K562 (cell line): ENCODE data around the gene S1PR1. TPM values are rescaled to one million over a fixed set of nuclear protein-coding genes. Genes with fewer than 3 reads are reported as not detected.

Experiments used
- CBFA2T2 ChIP-seq: fragments of 450-650 bp; conservative IDR thresholded peaks from 2 replicates; pipeline ENCODE4 v1.6.1; 2017; ENCODE audit warnings: mild to moderate bottlenecking
- CBFA2T3 ChIP-seq: fragments of 450-650 bp; IDR thresholded peaks from 2 replicates; pipeline ENCODE4 v1.6.1; 2017
- FOSL1 ChIP-seq: fragments of 200-800 bp; sonication (Bioruptor generic); conservative IDR thresholded peaks from 2 replicates; pipeline ENCODE4 v1.6.1; 2016; ENCODE audit warnings: missing genetic modification characterization, missing compliant biosample characterization
- FOXM1 ChIP-seq, 2 experiments: fragments of 450-650 bp in 1 of 2; sonication (generic) in 1 of 2; formaldehyde crosslinking in 1 of 2; IDR thresholded peaks; 2 replicates each; pipeline versions ENCODE4 v1.6.1 to v1.9.0; 2017 to 2022; ENCODE audit warnings: low read depth in 2 of 2, mild to moderate bottlenecking in 2 of 2, missing genetic modification reagents in 1 of 2, moderate library complexity in 1 of 2
- GATA2 ChIP-seq: sonication (generic); formaldehyde crosslinking; IDR thresholded peaks from 2 replicates; pipeline ENCODE4 v1.4.0; 2020; ENCODE audit warnings: mild to moderate bottlenecking, missing genetic modification reagents
- GTF2F1 ChIP-seq: IDR thresholded peaks from 2 replicates; pipeline ENCODE4 v1.6.1; 2011; ENCODE audit warnings: low read depth, low read length, improper control_type of control experiment
- HDAC2 ChIP-seq: fragments of 450-650 bp; IDR thresholded peaks from 2 replicates; pipeline ENCODE4 v1.6.1; 2016; ENCODE audit warnings: mild to moderate bottlenecking
- LEF1 ChIP-seq: fragments of 450-650 bp; IDR thresholded peaks from 2 replicates; pipeline ENCODE4 v1.6.1; 2016; ENCODE audit warnings: mild to moderate bottlenecking
- MAZ ChIP-seq, 2 experiments: fragments of 450-650 bp in 1 of 2; sonication (generic) in 1 of 2; formaldehyde crosslinking; IDR thresholded peaks in 1 of 2; conservative IDR thresholded peaks in 1 of 2; 2 replicates each; pipeline versions ENCODE4 v1.4.0 to v1.5.0; 2020; ENCODE audit warnings: mild to moderate bottlenecking in 1 of 2, missing genetic modification reagents in 1 of 2
- MYNN ChIP-seq, 2 experiments: sonication (generic); formaldehyde crosslinking in 1 of 2; IDR thresholded peaks; 2 replicates each; pipeline versions ENCODE4 v1.5.0 to v1.6.1; 2016 to 2020; ENCODE audit warnings: antibody characterized with exemption in 1 of 2, missing genetic modification reagents in 1 of 2
- NFYB ChIP-seq: IDR thresholded peaks from 2 replicates; pipeline ENCODE4 v1.6.1; 2011; ENCODE audit warnings: mild to moderate bottlenecking, moderate library complexity; ENCODE audit not compliant: insufficient read length; ENCODE audit errors: extremely low read depth
- NR3C1 ChIP-seq: sonication (generic); formaldehyde crosslinking; IDR thresholded peaks from 2 replicates; pipeline ENCODE4 v1.8.1; 2022; ENCODE audit warnings: missing genetic modification reagents
- PHB ChIP-seq: fragments of 250-450 bp; sonication (Bioruptor Pico); IDR thresholded peaks from 2 replicates; pipeline ENCODE4 v1.5.0; 2021
- RCOR1 ChIP-seq, 2 experiments: IDR thresholded peaks; 2 replicates each; pipeline ENCODE4 v1.6.1; 2012; ENCODE audit warnings: low read depth in 2 of 2, low read length in 2 of 2, borderline replicate concordance in 1 of 2, improper control_type of control experiment in 1 of 2
- SMAD4 ChIP-seq: fragments of 250-450 bp; sonication (Bioruptor Pico); conservative IDR thresholded peaks from 2 replicates; pipeline ENCODE4 v1.8.0; 2021; ENCODE audit warnings: inconsistent platforms, mild to moderate bottlenecking, moderate library complexity
- SMARCE1 ChIP-seq: fragments of 450-650 bp; IDR thresholded peaks from 2 replicates; pipeline ENCODE4 v1.7.1; 2016; ENCODE audit warnings: mild to moderate bottlenecking
- ZBED1 ChIP-seq: IDR thresholded peaks from 2 replicates; pipeline ENCODE4 v1.6.1; 2014
- ZBTB17 ChIP-seq: fragments of 450-650 bp; formaldehyde crosslinking; IDR thresholded peaks from 2 replicates; pipeline ENCODE4 v1.4.0; 2020; ENCODE audit warnings: mild to moderate bottlenecking
- ZNF124 ChIP-seq: sonication (generic); formaldehyde crosslinking; IDR thresholded peaks from 2 replicates; pipeline ENCODE4 v1.8.1; 2022; ENCODE audit warnings: missing genetic modification reagents
- ZNF217 ChIP-seq: sonication (generic); formaldehyde crosslinking; IDR thresholded peaks from 2 replicates; pipeline ENCODE4 v1.8.0; 2022; ENCODE audit warnings: mild to moderate bottlenecking, missing genetic modification reagents
- ZNF347 ChIP-seq: fragments of 450-650 bp; formaldehyde crosslinking; IDR thresholded peaks from 2 replicates; pipeline ENCODE4 v1.4.0; 2020; ENCODE audit warnings: low read depth, mild to moderate bottlenecking, moderate library complexity
- polyA plus RNA-seq, 8 experiments: library from polyadenylated mRNA; depleted of rRNA in 4 of 8; stranded (reverse) in 5 of 8; unstranded in 3 of 8; fragments of >200 nt; fragmentation: Nextera tagmentation in 2 of 8; fragmentation: Illumina TruSeq in 1 of 8; extraction: Ambion mirVana in 2 of 8; extraction: Trizol in 1 of 8; gene quantifications; 2 replicates each; pipeline versions ENCODE4 v1.2.1 to v1.2.3, GENCODE V29; 2011 to 2014; ENCODE audit warnings: inconsistent platforms in 1 of 8, missing spikeins in 1 of 8
- total RNA-seq, 7 experiments: library from RNA; depleted of rRNA in 6 of 7; stranded (reverse); fragments of >200 nt in 6 of 7; fragmentation: Illumina TruSeq in 2 of 7; extraction: Trizol in 2 of 7; gene quantifications; 2 replicates each; pipeline versions ENCODE4 v1.2.1 to v1.2.3, GENCODE V29; 2011 to 2021; ENCODE audit warnings: low replicate concordance in 1 of 7
- TF ChIP-seq, protein P1 (sequence below): fragments of 200-800 bp; sonication (Bioruptor generic); IDR thresholded peaks from 2 replicates; pipeline ENCODE4 v1.6.1; 2017; ENCODE audit warnings: missing genetic modification characterization, missing compliant biosample characterization
- TF ChIP-seq, protein P2 (sequence below), 2 experiments: fragments of 200-800 bp in 1 of 2; sonication (Bioruptor generic) in 1 of 2; sonication (generic) in 1 of 2; formaldehyde crosslinking in 1 of 2; IDR thresholded peaks in 1 of 2; conservative IDR thresholded peaks in 1 of 2; 2 replicates each; pipeline versions ENCODE4 v1.5.0 to v1.6.1; 2016 to 2020; ENCODE audit warnings: missing compliant biosample characterization in 1 of 2, missing genetic modification characterization in 1 of 2, missing genetic modification reagents in 1 of 2
- TF ChIP-seq, protein P3 (sequence below): fragments of 250-450 bp; sonication (Bioruptor Pico); IDR thresholded peaks from 2 replicates; pipeline ENCODE4 v1.4.0; 2020; ENCODE audit warnings: mild to moderate bottlenecking
- TF ChIP-seq, protein P4 (sequence below): sonication (generic); IDR thresholded peaks from 2 replicates; pipeline ENCODE4 v1.6.1; 2016

Gene S1PR1
- total and polyA plus RNA-seq, 9 of the 15 experiments (the other 6 are each of a cell fraction or from before 2014, with no cell fraction given) = 0.22 to 1.2 (median 0.43) TPM

DNA sequence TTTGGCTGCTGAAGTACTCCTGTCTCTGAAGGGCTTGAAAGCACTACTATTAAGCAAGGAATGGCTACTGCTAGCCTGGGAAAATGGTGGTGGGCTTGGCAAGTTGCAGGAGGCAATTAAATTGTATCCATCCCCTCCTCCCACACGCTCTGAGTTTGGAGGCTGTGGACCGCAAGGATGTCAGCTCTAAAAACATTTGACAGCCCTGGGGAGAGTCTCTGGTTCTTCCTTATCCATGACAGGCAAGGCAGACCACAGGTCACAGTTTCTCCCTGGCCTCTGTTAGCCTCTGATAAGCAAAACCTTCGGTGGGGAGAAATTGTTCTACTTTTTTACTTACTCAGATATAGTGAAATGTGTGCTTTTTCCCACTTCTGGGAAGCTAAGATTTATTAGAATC lies 46.6 kb downstream of the S1PR1 start (continued):
- TF ChIP-seq NR3C1 (CRISPR knock-in tag) (no peak), ZBTB17 (CRISPR knock-in tag) (0 out of 2 replicates have a peak, but pooled peaks have one; percentile 37), CBFA2T2 (peak; percentile 90), CBFA2T3 (peak; percentile 95), FOSL1 (tag) (peak; percentile 49; the same call in 1 of the 2 replicates), ZNF347 (CRISPR knock-in tag) (no peak), ZNF124 (CRISPR knock-in tag) (no peak), NFYB (no peak), GTF2F1 (no peak), ZNF217 (CRISPR knock-in tag) (no peak), HDAC2 (0 out of 2 replicates have a peak, but pooled peaks have one; percentile 44), MAZ (CRISPR knock-in tag; conservative IDR thresholded peaks at IDR 0.05 in 1 of 2, IDR thresholded peaks at IDR 0.05 in 1 of 2) (peak in 1 of 2 experiments; percentile 63; a peak in 2 of 4 replicates), MYNN (IDR thresholded peaks at IDR 0.05) (peak; percentile 50; the same call in 1 of the 2 replicates), MYNN (CRISPR knock-in tag; IDR thresholded peaks at IDR 0.05) (no peak), GATA2 (CRISPR knock-in tag) (peak; percentile 84), PHB (CRISPR knock-in tag) (no peak), SMAD4 (CRISPR knock-in tag) (peak; percentile 84), FOXM1 (IDR thresholded peaks at IDR 0.05; ENCODE audit: low read depth) (peak; percentile 80), FOXM1 (CRISPR knock-in tag; IDR thresholded peaks at IDR 0.05; ENCODE audit: low read depth) (no peak), ZBED1 (peak; percentile 61; the same call in 1 of the 2 replicates), SMARCE1 (peak; percentile 79), LEF1 (peak; percentile 47; the same call in 1 of the 2 replicates), RCOR1 (IDR thresholded peaks at IDR 0.05; ENCODE audit: borderline replicate concordance in 1 of 2, low read depth in 2 of 2, low read length in 2 of 2) (peak; percentile 53 to 94; a peak in 3 of 4 replicates)
- TF ChIP-seq, protein P1, sequence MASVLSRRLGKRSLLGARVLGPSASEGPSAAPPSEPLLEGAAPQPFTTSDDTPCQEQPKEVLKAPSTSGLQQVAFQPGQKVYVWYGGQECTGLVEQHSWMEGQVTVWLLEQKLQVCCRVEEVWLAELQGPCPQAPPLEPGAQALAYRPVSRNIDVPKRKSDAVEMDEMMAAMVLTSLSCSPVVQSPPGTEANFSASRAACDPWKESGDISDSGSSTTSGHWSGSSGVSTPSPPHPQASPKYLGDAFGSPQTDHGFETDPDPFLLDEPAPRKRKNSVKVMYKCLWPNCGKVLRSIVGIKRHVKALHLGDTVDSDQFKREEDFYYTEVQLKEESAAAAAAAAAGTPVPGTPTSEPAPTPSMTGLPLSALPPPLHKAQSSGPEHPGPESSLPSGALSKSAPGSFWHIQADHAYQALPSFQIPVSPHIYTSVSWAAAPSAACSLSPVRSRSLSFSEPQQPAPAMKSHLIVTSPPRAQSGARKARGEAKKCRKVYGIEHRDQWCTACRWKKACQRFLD (CRISPR knock-in tag) = peak; percentile 87; the same call in 1 of the 2 replicates
- TF ChIP-seq, protein P2, sequence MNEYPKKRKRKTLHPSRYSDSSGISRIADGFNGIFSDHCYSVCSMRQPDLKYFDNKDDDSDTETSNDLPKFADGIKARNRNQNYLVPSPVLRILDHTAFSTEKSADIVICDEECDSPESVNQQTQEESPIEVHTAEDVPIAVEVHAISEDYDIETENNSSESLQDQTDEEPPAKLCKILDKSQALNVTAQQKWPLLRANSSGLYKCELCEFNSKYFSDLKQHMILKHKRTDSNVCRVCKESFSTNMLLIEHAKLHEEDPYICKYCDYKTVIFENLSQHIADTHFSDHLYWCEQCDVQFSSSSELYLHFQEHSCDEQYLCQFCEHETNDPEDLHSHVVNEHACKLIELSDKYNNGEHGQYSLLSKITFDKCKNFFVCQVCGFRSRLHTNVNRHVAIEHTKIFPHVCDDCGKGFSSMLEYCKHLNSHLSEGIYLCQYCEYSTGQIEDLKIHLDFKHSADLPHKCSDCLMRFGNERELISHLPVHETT (CRISPR knock-in tag; conservative IDR thresholded peaks at IDR 0.05 in 1 of 2, IDR thresholded peaks at IDR 0.05 in 1 of 2) = peak in 1 of 2 experiments; percentile 74; a peak in 2 of 4 replicates
- TF ChIP-seq, protein P3, sequence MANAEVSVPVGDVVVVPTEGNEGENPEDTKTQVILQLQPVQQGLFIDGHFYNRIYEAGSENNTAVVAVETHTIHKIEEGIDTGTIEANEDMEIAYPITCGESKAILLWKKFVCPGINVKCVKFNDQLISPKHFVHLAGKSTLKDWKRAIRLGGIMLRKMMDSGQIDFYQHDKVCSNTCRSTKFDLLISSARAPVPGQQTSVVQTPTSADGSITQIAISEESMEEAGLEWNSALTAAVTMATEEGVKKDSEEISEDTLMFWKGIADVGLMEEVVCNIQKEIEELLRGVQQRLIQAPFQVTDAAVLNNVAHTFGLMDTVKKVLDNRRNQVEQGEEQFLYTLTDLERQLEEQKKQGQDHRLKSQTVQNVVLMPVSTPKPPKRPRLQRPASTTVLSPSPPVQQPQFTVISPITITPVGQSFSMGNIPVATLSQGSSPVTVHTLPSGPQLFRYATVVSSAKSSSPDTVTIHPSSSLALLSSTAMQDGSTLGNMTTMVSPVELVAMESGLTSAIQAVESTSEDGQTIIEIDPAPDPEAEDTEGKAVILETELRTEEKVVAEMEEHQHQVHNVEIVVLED (CRISPR knock-in tag) = no peak
- TF ChIP-seq, protein P4, sequence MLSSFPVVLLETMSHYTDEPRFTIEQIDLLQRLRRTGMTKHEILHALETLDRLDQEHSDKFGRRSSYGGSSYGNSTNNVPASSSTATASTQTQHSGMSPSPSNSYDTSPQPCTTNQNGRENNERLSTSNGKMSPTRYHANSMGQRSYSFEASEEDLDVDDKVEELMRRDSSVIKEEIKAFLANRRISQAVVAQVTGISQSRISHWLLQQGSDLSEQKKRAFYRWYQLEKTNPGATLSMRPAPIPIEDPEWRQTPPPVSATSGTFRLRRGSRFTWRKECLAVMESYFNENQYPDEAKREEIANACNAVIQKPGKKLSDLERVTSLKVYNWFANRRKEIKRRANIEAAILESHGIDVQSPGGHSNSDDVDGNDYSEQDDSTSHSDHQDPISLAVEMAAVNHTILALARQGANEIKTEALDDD = peak; percentile 58; the same call in 1 of the 2 replicates
